GM18909 (cell line): ENCODE data around the gene MRPL30.
"Not testable (repeated sequence)": the region's sequence is repeated elsewhere in the genome, so short reads cannot be mapped to it uniquely, and the experiment has no call there.

ENCODE experiments used
- ATAC-seq: cut with Tn5 transposase; IDR thresholded peaks from one replicate; pipeline ENCODE4 v1.9.1; 2021; ENCODE audit warnings: mild to moderate bottlenecking; ENCODE audit not compliant: unreplicated experiment, poor library complexity

MRPL30 gene

GRCh38 chr2:99183025-99183424 lies 2.0 kb downstream of the MRPL30 start:
- no peak for ATAC-seq

DNA sequence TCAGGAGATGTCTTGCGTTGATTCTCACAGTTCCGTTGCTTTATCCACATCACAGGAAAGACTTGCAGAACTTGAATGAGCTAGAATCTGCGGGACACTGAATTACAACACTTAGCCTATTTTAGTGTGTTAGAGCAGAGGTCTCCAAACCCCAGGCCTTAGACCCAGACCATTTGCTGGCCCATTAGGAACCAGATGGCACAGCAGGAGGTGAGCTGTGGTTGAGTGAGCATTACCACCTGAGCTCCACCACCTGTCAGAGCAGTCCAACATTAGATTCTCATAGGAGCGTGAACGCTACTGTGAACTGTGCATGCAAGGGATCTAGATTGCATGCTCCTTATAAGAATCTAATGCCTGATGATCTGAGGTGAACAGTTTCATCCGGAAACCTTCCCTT lies 3.8 kb downstream of the MRPL30 start:
- ATAC-seq = no peak

DNA sequence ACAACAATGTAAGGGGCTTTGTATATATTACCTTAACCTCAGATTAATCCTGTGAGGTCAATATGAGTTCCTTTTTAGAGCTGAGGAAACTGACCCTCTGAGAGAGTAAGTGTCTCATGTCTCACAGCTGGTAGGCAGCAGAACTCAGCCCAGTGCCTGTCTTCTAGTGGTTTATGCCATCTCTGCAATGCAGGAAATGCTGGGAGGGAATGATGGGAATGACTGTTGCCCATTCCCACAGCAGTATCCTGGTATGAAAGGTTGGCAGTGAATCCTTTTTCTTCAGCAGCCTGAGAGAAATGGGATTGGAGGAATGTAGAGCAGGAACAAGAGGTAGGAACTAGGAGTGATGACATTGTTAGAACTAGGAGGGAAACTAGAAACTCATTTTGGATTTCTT lies 6.0 kb downstream of the MRPL30 start:
- ATAC-seq = no peak

GRCh38 chr2:99188357-99188756 lies 7.4 kb downstream of the MRPL30 start:
- no peak for ATAC-seq

DNA sequence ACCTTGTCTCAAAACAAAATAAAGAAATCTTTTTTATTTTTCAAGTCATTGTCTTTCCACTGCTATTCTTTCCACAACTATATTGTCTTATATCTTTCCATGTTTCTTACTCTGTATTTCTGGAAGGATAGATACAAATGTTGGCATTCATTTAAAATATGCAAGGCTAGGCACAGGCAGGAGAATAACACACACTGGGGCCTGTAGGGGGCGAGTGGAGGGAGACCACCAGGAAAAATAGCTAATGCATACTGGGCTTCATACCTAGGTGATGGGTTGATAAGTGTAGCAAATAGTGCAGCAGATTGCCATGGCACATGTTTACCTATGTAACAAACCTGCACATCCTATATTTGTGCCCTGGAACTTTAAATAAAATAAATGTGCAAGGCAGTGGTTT lies 9.6 kb downstream of the MRPL30 start:
- no peak for ATAC-seq

GRCh38 chr2:99192364-99192763 lies 11.4 kb downstream of the MRPL30 start:
- not testable (repeated sequence) for ATAC-seq

GRCh38 chr2:99198103-99198841 lies 17.3 kb downstream of the MRPL30 start:
- no peak for ATAC-seq

GRCh38 chr2:99200076-99200800 lies 19.3 kb downstream of the MRPL30 start:
- no peak for ATAC-seq

DNA sequence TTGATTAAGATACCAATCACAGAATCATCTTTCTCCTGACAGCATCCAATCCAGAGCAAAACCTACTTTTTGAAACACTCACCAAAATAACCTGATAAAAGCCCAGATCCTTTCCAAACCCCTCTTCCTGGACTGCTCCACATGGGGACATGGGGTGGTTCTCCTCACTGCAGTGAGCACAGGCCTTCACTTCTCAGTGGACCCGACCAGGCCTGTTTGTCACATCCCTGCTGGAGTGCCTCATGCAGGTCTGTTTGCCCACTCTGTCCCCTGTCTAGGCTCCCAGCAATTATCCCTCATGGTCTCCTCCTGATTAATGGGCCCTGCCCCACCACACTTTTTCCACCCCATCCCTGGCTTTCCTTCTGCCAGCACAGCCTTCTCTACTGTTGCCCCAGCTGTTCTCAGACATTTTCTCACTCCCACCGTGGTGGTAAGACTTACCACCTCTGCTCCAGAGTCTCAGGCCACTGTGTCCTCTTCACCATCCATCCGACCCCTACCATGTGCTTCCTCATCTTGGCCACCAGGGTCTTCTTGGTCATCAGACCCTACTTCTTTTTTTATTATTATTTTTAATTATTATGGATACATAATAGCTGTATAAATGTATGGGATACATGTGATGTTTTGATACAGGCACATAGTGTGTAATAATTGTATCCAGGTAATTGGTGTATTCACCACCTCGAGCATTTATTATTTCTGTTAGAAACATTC lies 21.1 kb downstream of the MRPL30 start:
- ATAC-seq = no peak

- ATAC-seq = no peak
Measured at GRCh38 chr2:99205491-99205890, 24.5 kb downstream of the MRPL30 start.

- no peak for ATAC-seq
Measured at GRCh38 chr2:99216096-99216495, 35.1 kb downstream of the MRPL30 start.

GRCh38 chr2:99217929-99218501 lies 37.0 kb downstream of the MRPL30 start:
- no peak for ATAC-seq

DNA sequence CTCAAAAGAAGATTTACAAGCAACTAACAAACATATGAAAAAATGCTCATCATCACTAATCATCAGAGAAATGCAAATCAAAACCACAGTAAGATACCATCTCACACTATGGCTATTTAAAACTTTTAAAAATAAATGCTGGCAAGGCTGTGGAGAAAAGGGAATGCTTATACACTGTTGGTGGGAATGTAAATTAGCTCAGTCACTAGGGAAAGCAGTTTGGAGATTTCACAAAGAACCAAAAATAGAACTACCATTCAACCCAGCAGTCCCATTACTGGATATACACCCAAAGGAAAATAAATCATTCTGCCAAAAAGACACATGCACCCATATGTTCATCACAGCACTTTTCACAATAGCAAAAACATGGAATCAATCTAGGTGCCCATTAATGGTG lies 52.2 kb downstream of the MRPL30 start:
- not testable (repeated sequence) for ATAC-seq

GRCh38 chr2:99238599-99238998 lies 57.6 kb downstream of the MRPL30 start:
- no peak for ATAC-seq

GRCh38 chr2:99240431-99240830 lies 59.4 kb downstream of the MRPL30 start:
- ATAC-seq = no peak

- no peak for ATAC-seq
Measured at GRCh38 chr2:99242151-99242550, 61.2 kb downstream of the MRPL30 start.
